ENCODE measurements around the gene MAPRE2. TPM values are rescaled to one million over a fixed set of nuclear protein-coding genes. Genes with fewer than 3 reads are reported as not detected.

The MAPRE2 gene
- total and polyA plus RNA-seq, 2 donors (not counting 1 experiment from before 2014, with no cell fraction given): 18.5 to 88.1 TPM

- no peak for DNase-seq (ENCODE audit: low read depth in 2 of 2)
- no peak for TF ChIP-seq CTCF (conservative IDR thresholded peaks at IDR 0.05 in 1 of 2, IDR thresholded peaks at IDR 0.05 in 1 of 2; ENCODE audit: low read depth in 1 of 2, low read length in 2 of 2)
- no peak for TF ChIP-seq EZH2 (IDR thresholded peaks at IDR 0.05; ENCODE audit: low read length, missing control alignments)
- Histone ChIP-seq H3K79me2 (ENCODE audit: control insufficient read depth, insufficient read depth, low read length) (no peaks in the 10 kb centered on the region), H2AFZ (ENCODE audit: low read length) (no peak overlapping the region), H3K27me3 (ENCODE audit: control insufficient read depth, insufficient read depth, low read length) (no peaks in the 10 kb centered on the region), H3K4me2 (ENCODE audit: extremely low read depth, insufficient read depth, low read length) (no peak overlapping the region), H3K4me3 (replicated peaks in 1 of 4; ENCODE audit: control extremely low read depth in 1 of 4, insufficient read depth in 1 of 4, low read depth in 3 of 4, low read length in 4 of 4) (no peak overlapping the region), H3K4me1 (ENCODE audit: control insufficient read depth, extremely low read depth, insufficient read depth, low read length) (no peaks in the 10 kb centered on the region), H4K20me1 (ENCODE audit: control insufficient read depth, extremely low read depth, insufficient read depth, low read length) (no peaks in the 10 kb centered on the region), H3K9me3 (ENCODE audit: control insufficient read depth, insufficient read depth, low read depth, low read length) (no peaks in the 10 kb centered on the region), H3K36me3 (ENCODE audit: control insufficient read depth, insufficient read depth, low read length) (no peaks in the 10 kb centered on the region), H3K27ac (ENCODE audit: insufficient read depth, low read length) (no peak overlapping the region), H3K9ac (ENCODE audit: insufficient read depth, low read length) (no peak overlapping the region)
Measured at GRCh38 chr18:35128675-35129074, 87.5 kb downstream of the MAPRE2 start.

GRCh38 chr18:35130236-35130635 lies 89.0 kb downstream of the MAPRE2 start:
- Histone ChIP-seq H3K9me3 (ENCODE audit: control insufficient read depth, insufficient read depth, low read depth, low read length) (no peaks in the 10 kb centered on the region), H3K4me2 (ENCODE audit: extremely low read depth, insufficient read depth, low read length) (no peak overlapping the region), H3K36me3 (ENCODE audit: control insufficient read depth, insufficient read depth, low read length) (no peaks in the 10 kb centered on the region), H3K4me1 (ENCODE audit: control insufficient read depth, extremely low read depth, insufficient read depth, low read length) (no peaks in the 10 kb centered on the region), H3K79me2 (ENCODE audit: control insufficient read depth, insufficient read depth, low read length) (no peaks in the 10 kb centered on the region), H2AFZ (ENCODE audit: low read length) (no peak overlapping the region), H3K4me3 (replicated peaks in 1 of 4; ENCODE audit: control extremely low read depth in 1 of 4, insufficient read depth in 1 of 4, low read depth in 3 of 4, low read length in 4 of 4) (no peak overlapping the region), H4K20me1 (ENCODE audit: control insufficient read depth, extremely low read depth, insufficient read depth, low read length) (no peaks in the 10 kb centered on the region), H3K9ac (ENCODE audit: insufficient read depth, low read length) (no peak overlapping the region), H3K27me3 (ENCODE audit: control insufficient read depth, insufficient read depth, low read length) (no peaks in the 10 kb centered on the region), H3K27ac (ENCODE audit: insufficient read depth, low read length) (no peak overlapping the region)
- TF ChIP-seq CTCF (conservative IDR thresholded peaks at IDR 0.05 in 1 of 2, IDR thresholded peaks at IDR 0.05 in 1 of 2; ENCODE audit: low read depth in 1 of 2, low read length in 2 of 2): no peak
- TF ChIP-seq EZH2 (IDR thresholded peaks at IDR 0.05; ENCODE audit: low read length, missing control alignments): no peak
- DNase-seq (ENCODE audit: low read depth in 2 of 2): no peak

- DNase-seq (ENCODE audit: low read depth in 2 of 2): no peak
- Histone ChIP-seq H3K9ac (ENCODE audit: insufficient read depth, low read length) (no peak overlapping the region), H3K27ac (ENCODE audit: insufficient read depth, low read length) (no peak overlapping the region)
Measured at GRCh38 chr18:35131387-35132020, 90.3 kb downstream of the MAPRE2 start.

More at GRCh38 chr18:35131387-35132020, 90.3 kb downstream of the MAPRE2 start:
- Histone ChIP-seq H3K4me1 (ENCODE audit: control insufficient read depth, extremely low read depth, insufficient read depth, low read length) (no peaks in the 10 kb centered on the region), H4K20me1 (ENCODE audit: control insufficient read depth, extremely low read depth, insufficient read depth, low read length) (no peaks in the 10 kb centered on the region), H2AFZ (ENCODE audit: low read length) (no peak overlapping the region), H3K4me2 (ENCODE audit: extremely low read depth, insufficient read depth, low read length) (no peak overlapping the region), H3K36me3 (ENCODE audit: control insufficient read depth, insufficient read depth, low read length) (no peaks in the 10 kb centered on the region), H3K4me3 (replicated peaks in 1 of 4; ENCODE audit: control extremely low read depth in 1 of 4, insufficient read depth in 1 of 4, low read depth in 3 of 4, low read length in 4 of 4) (no peak overlapping the region), H3K27me3 (ENCODE audit: control insufficient read depth, insufficient read depth, low read length) (no peaks in the 10 kb centered on the region), H3K79me2 (ENCODE audit: control insufficient read depth, insufficient read depth, low read length) (no peaks in the 10 kb centered on the region), H3K9me3 (ENCODE audit: control insufficient read depth, insufficient read depth, low read depth, low read length) (no peaks in the 10 kb centered on the region)
- no peak for TF ChIP-seq CTCF (conservative IDR thresholded peaks at IDR 0.05 in 1 of 2, IDR thresholded peaks at IDR 0.05 in 1 of 2; ENCODE audit: low read depth in 1 of 2, low read length in 2 of 2)
